ENCODE data around the gene SENP8.

DNA sequence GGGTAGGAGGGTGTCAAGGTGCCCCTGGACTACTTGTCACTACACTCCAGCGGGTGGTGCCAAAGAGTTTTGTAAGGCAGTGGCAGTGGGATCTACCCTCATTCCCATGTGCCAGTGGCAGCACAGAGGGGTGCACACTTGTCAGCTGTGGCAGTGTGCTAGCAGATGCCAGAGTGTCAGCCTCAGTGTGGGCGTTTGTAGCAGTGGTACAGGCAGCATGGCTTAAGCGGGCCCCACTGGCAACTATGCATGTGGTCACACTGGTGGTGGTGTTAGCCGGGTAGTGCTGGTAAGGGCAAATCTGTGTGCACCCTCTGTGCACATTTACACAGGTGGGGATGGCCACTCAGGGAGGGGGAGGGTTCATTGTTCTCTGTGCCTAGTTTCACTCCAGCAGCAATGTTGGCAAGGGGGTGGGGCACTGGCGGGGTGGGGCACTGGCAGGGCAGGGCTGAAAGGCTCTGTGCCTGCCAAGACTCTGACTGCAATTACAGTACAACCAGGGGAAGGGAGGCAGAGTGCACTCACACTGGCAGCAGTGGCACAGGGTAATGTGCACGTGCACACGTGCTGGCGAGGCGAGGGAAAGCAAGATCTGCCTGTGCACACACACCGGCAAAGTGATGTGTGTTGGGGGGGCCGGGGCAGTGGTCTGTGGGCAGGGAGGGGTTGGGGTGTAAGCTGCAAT lies 32.0 kb upstream of the SENP8 start:
- TF ChIP-seq, protein P1, sequence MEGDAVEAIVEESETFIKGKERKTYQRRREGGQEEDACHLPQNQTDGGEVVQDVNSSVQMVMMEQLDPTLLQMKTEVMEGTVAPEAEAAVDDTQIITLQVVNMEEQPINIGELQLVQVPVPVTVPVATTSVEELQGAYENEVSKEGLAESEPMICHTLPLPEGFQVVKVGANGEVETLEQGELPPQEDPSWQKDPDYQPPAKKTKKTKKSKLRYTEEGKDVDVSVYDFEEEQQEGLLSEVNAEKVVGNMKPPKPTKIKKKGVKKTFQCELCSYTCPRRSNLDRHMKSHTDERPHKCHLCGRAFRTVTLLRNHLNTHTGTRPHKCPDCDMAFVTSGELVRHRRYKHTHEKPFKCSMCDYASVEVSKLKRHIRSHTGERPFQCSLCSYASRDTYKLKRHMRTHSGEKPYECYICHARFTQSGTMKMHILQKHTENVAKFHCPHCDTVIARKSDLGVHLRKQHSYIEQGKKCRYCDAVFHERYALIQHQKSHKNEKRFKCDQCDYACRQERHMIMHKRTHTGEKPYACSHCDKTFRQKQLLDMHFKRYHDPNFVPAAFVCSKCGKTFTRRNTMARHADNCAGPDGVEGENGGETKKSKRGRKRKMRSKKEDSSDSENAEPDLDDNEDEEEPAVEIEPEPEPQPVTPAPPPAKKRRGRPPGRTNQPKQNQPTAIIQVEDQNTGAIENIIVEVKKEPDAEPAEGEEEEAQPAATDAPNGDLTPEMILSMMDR (conservative IDR thresholded peaks at IDR 0.05) = no peak
- no peak for TF ChIP-seq ZFX (IDR thresholded peaks at IDR 0.05)
